B cell (primary cell): Measurements from ENCODE around the gene IFT52. TPM values are rescaled to one million over a fixed set of nuclear protein-coding genes. Genes with fewer than 3 reads are reported as not detected.

Experiments used
- ATAC-seq: fragments of 200-7000 bp; cut with Tn5 transposase; one replicate; pipeline ENCODE4 v1.10.0; 2021; ENCODE audit warnings: low read depth, mild to moderate bottlenecking, moderate number of reproducible peaks, moderate library complexity
- CTCF ChIA-PET: fragments of 350-600 bp; sonication (Branson Sonifier 250); formaldehyde crosslinking; loops from one replicate; lab custom pipeline; 2021; ENCODE audit warnings: antibody characterized with exemption, inconsistent platforms; lab: Charles Lee
- POLR2A ChIA-PET: fragments of 350-600 bp; sonication (Branson Sonifier 250); formaldehyde crosslinking; loops from one replicate; lab custom pipeline; 2021; ENCODE audit warnings: antibody characterized with exemption; lab: Charles Lee
- DNase-seq: peaks from one replicate; pipeline ENCODE4 v3.0.0; 2013
- H2AFZ ChIP-seq: 2 replicates; pipeline ENCODE4 v1.6.1; 2012; ENCODE audit warnings: mild to moderate bottlenecking, low read depth, low read length; ENCODE audit not compliant: insufficient read depth, poor library complexity, severe bottlenecking
- H3K27ac ChIP-seq, 2 donors: 1 replicate in 1 of 2; 2 replicates in 1 of 2; pipeline ENCODE4 v1.5.1; 2012 to 2013; ENCODE audit warnings: low read length in 2 of 2, mild to moderate bottlenecking in 2 of 2, moderate library complexity in 1 of 2
- H3K27me3 ChIP-seq, 4 experiments: fragments of 200-600 bp in 1 of 4; sonication (generic) in 1 of 4; replicated peaks in 1 of 4; 1 replicate in 2 of 4; 2 replicates in 2 of 4; pipeline versions ENCODE4 v1.6.1 to v1.7.0; 2013 to 2016; ENCODE audit warnings: low read length in 3 of 4, mild to moderate bottlenecking in 2 of 4, mixed read lengths in 1 of 4, moderate library complexity in 1 of 4; ENCODE audit not compliant: insufficient read depth in 4 of 4, control insufficient read depth in 3 of 4; ENCODE audit errors: control extremely low read depth in 1 of 4
- H3K36me3 ChIP-seq, 2 experiments: replicated peaks in 1 of 2; 1 replicate in 1 of 2; 2 replicates in 1 of 2; pipeline versions ENCODE4 v1.6.1 to v1.7.1; 2013; ENCODE audit warnings: low read length in 1 of 2; ENCODE audit not compliant: insufficient read depth in 2 of 2, control insufficient read depth in 1 of 2; ENCODE audit errors: control extremely low read depth in 1 of 2, extremely low read depth in 1 of 2
- H3K4me1 ChIP-seq, 2 donors: fragments of 200-600 bp in 1 of 2; sonication (generic) in 1 of 2; 1 replicate in 1 of 2; 2 replicates in 1 of 2; pipeline versions ENCODE4 v1.5.1 to v1.6.1; 2013 to 2017; ENCODE audit warnings: low read length in 2 of 2; ENCODE audit not compliant: control insufficient read depth in 2 of 2, insufficient read depth in 2 of 2
- H3K4me2 ChIP-seq: replicated peaks from 2 replicates; pipeline ENCODE3; 2012; ENCODE audit warnings: mild to moderate bottlenecking, low read depth, low read length; ENCODE audit not compliant: poor library complexity, severe bottlenecking
- H3K4me3 ChIP-seq, 5 experiments: fragments of 200-600 bp in 1 of 5; sonication (generic) in 1 of 5; 1 replicate in 3 of 5; 2 replicates in 2 of 5; pipeline versions ENCODE4 v1.5.1 to v1.7.0; 2011 to 2016; ENCODE audit warnings: low read length in 4 of 5, mild to moderate bottlenecking in 4 of 5, low read depth in 2 of 5, control low read depth in 1 of 5, moderate library complexity in 1 of 5; ENCODE audit not compliant: insufficient read depth in 1 of 5; ENCODE audit errors: control extremely low read depth in 1 of 5, extremely low read depth in 1 of 5
- H3K79me2 ChIP-seq: fragments of 200-600 bp; sonication (generic); one replicate; pipeline ENCODE4 v1.6.0; 2016; ENCODE audit warnings: low read length; ENCODE audit not compliant: control insufficient read depth, insufficient read depth
- H3K9ac ChIP-seq: fragments of 200-600 bp; sonication (generic); 2 replicates; pipeline ENCODE4 v1.6.1; 2017; ENCODE audit warnings: mild to moderate bottlenecking, low read length, moderate library complexity
- H3K9me3 ChIP-seq, 3 donors: one replicate each; pipeline versions ENCODE4 v1.6.1 to v1.7.1; 2013; ENCODE audit warnings: low read length in 2 of 3; ENCODE audit not compliant: control insufficient read depth in 2 of 3, insufficient read depth in 1 of 3; ENCODE audit errors: control extremely low read depth in 1 of 3
- H4K20me1 ChIP-seq: 2 replicates; pipeline ENCODE4 v1.6.0; 2012; ENCODE audit warnings: mild to moderate bottlenecking, low read length; ENCODE audit not compliant: insufficient read depth, control insufficient read depth, poor library complexity, severe bottlenecking
- H3K27ac Mint-ChIP-seq: one replicate; pipeline ENCODE4 v1.8.0; 2021; ENCODE audit warnings: mixed read lengths
- H3K27me3 Mint-ChIP-seq: one replicate; pipeline ENCODE4 v1.8.0; 2021; ENCODE audit warnings: mixed read lengths
- H3K4me1 Mint-ChIP-seq: one replicate; pipeline ENCODE4 v1.8.0; 2021; ENCODE audit warnings: mixed read lengths
- H3K4me3 Mint-ChIP-seq: one replicate; pipeline ENCODE4 v1.8.0; 2021; ENCODE audit warnings: mixed read lengths
- H3K9me3 Mint-ChIP-seq: one replicate; pipeline ENCODE4 v1.8.0; 2022; ENCODE audit warnings: mixed read lengths; ENCODE audit not compliant: insufficient read depth
- CTCF ChIP-seq: fragments of 200-600 bp; IDR thresholded peaks from one replicate; pipeline ENCODE4 v1.8.0; 2022; ENCODE audit warnings: antibody characterized with exemption, mild to moderate bottlenecking
- EZH2 ChIP-seq: IDR thresholded peaks from 2 replicates; pipeline ENCODE4 v1.6.1; 2012; ENCODE audit warnings: borderline replicate concordance, low read depth, mild to moderate bottlenecking, moderate library complexity, low read length; ENCODE audit not compliant: insufficient read depth, poor library complexity, severe bottlenecking
- WGBS: methylation state at CpG from one replicate; pipeline ENCODE4 v1.1.5; 2013; ENCODE audit warnings: missing lambda C conversion rate; ENCODE audit not compliant: insufficient coverage; 5-methylcytosine and 5-hydroxymethylcytosine counted together
- intact Hi-C: fragments of 100-400 bp; cut with micrococcal nuclease; formaldehyde crosslinking; loops from one replicate; pipeline ENCODE4 v1.10.0; 2022
- polyA plus RNA-seq: library from polyadenylated mRNA; depleted of rRNA; stranded (reverse); fragments of >200 nt; gene quantifications from 2 replicates; pipeline ENCODE4 v1.2.3, GENCODE V29; 2012
- total RNA-seq, 2 donors: library from RNA; stranded (reverse); fragments of 120-200 nt in 1 of 2; gene quantifications; 1 replicate in 1 of 2; 2 replicates in 1 of 2; pipeline versions ENCODE4 v1.2.3 to v1.2.4, GENCODE V29; 2013 to 2022

Gene IFT52
- total and polyA plus RNA-seq, 2 donors (not counting 1 experiment from before 2014, with no cell fraction given): 16.7 to 18.4 TPM

GRCh38 chr20:43665466-43666176 lies 74.9 kb downstream of the IFT52 start:
- Mint-ChIP-seq H3K4me1 (peaks cover 42% of the 10 kb centered on the region), H3K27ac (no peak overlapping the region), H3K9me3 (no peaks in the 10 kb centered on the region), H3K27me3 (no peaks in the 10 kb centered on the region), H3K4me3 (peak overlapping the region; percentile 68)
- DNase-seq (no peak), ATAC-seq (no peak)
- H3K4me2 ChIP-seq: no peak overlapping the region
- H3K36me3 ChIP-seq: no peaks in the 10 kb centered on the region
- peaks cover 20% of the 10 kb centered on the region for H3K79me2 ChIP-seq
- H3K27ac ChIP-seq: no peak overlapping the region
- ChIA-PET CTCF (interaction anchor here (0.7 to 2.6 kb wide), 5 partner anchors 16 to 207 kb away, joined by 3 to 13 read pairs (median 4); no protein-coding TSS in a partner anchor), POLR2A (interaction anchor here (0.6 to 3.2 kb wide), 2 partner anchors 15 to 19 kb away, joined by 5 to 67 read pairs; no protein-coding TSS in a partner anchor)
- WGBS: 81% methylated on average over 3 of the region's 6 CpGs
- H4K20me1 ChIP-seq: no peaks in the 10 kb centered on the region
- H3K27me3 ChIP-seq: peaks cover 0 to 10% (median 0%) of the 10 kb centered on the region in 4 experiments
- H3K9ac ChIP-seq: no peak overlapping the region
- peaks cover 9 to 58% of the 10 kb centered on the region in 2 donors for H3K4me1 ChIP-seq
- TF ChIP-seq CTCF (no peak), EZH2 (no peak)
- intact Hi-C loops: loop anchor here (5.0 kb wide), 2 partner anchors 208 to 547 kb away; partner anchors contain the start of genes OSER1 and SRSF6
- peaks cover 0 to 2% (median 0%) of the 10 kb centered on the region in 3 donors for H3K9me3 ChIP-seq
- H3K4me3 ChIP-seq: no peak overlapping the region
- H2AFZ ChIP-seq: no peak overlapping the region
